GM12872 (cell line): ENCODE results near the gene OCA2.

Experiments
- CTCF ChIP-seq: IDR thresholded peaks from 3 replicates; pipeline ENCODE4 v1.5.1; 2011; ENCODE audit warnings: low read depth, mild to moderate bottlenecking, low read length, moderate library complexity; ENCODE audit not compliant: insufficient read depth

The OCA2 gene

GRCh38 chr15:28078191-28078719 is 20.9 kb downstream of the OCA2 start:
- no peak for TF ChIP-seq CTCF

GRCh38 chr15:28075573-28075972 is 23.5 kb downstream of the OCA2 start:
- no peak for TF ChIP-seq CTCF

GRCh38 chr15:28068930-28069329 is 30.2 kb downstream of the OCA2 start:
- TF ChIP-seq CTCF: no peak

GRCh38 chr15:28066231-28066630 is 32.9 kb downstream of the OCA2 start:
- no peak for TF ChIP-seq CTCF

GRCh38 chr15:28060005-28060404 is 39.1 kb downstream of the OCA2 start:
- TF ChIP-seq CTCF: no peak

GRCh38 chr15:28058082-28058481 is 41.0 kb downstream of the OCA2 start:
- no peak for TF ChIP-seq CTCF

- TF ChIP-seq CTCF: no peak
Measured at GRCh38 chr15:28051955-28052633, 47.0 kb downstream of the OCA2 start.
